Kasumi-1 (cell line): Measurements from ENCODE around the gene OR6T1.

Source experiments
- DNase-seq, 2 experiments: peaks; one replicate each; lab custom pipeline; 2025; lab: John Stamatoyannopoulos, UW

OR6T1 gene, protein sequence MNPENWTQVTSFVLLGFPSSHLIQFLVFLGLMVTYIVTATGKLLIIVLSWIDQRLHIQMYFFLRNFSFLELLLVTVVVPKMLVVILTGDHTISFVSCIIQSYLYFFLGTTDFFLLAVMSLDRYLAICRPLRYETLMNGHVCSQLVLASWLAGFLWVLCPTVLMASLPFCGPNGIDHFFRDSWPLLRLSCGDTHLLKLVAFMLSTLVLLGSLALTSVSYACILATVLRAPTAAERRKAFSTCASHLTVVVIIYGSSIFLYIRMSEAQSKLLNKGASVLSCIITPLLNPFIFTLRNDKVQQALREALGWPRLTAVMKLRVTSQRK

DNA sequence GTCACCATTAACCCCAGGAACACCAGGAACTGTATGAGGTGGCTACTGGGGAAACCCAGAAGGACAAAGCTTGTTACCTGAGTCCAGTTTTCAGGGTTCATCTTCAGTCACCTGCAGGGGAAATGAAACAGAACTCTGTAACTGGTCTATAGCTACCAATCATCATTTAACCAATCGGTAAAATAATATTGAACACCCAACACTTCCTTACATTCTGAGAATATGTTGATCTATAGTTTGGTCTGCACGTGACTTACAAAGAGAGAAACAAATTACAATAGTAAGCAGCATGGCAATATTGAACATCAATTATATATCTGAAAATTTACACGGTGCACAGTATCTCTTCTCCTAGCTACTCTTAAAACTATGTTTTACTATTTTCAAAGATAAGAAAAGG is at the start of gene OR6T1:
Gene OR6T1 (minus strand): TSS at position 101 of the 400 bp plus-strand sequence. CDS start 0 bp downstream, at position 101.
- no peak for DNase-seq

DNA sequence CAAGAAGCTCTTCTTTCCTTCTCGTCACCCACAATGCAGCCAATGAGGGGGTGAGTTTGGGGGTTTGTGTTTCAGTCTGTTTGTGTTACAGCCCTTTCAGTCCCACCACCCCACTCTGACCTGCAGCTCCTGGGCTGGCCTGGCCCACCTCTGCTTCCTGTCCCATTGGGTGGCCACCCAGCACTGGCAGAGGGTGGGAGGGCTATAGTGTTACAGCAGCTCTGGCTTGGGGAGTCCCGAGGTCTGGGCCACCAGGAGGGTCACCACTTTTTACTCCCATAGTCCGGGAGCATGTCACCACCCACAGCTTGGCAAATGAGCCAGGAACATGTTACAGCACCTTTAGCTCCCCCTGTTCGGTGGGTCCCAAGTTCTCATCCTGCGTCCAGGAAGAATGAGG is 35.7 kb upstream of the OR6T1 start:
- no peak for DNase-seq

DNA sequence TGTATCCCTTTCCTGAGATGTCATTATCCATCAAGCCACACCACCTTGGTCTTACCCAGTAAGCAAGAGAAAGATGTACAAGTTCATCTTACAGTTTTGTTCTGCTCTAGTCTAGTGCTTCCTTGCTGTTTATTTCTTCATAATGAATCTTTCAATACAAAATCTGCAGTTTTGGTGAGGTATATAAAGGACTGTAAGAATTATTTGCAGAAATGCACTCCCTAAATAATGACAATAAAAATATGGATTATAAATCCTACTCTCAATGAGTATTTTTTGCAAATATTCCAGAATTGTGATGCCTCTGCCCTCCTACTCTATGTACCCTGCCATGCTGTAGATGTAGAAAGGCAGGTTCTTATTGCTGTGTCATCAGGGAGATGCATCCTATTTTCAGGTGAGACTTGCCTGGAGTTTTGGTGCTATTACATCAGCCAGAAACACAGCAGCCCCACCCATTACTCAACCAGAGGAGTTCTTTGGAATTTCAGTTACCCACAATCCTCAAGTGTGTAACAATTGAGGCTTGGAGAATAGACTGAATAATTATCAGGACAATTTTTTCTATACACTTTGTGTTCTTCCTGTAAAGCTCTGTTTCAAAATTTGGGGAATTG is 34.2 kb upstream of the OR6T1 start, which contains the start of gene OR10S1:
Gene OR10S1 (minus strand): TSS at position 51 of the 617 bp plus-strand sequence. CDS start 117 bp downstream, outside the sequence.
- DNase-seq: no peak

DNA sequence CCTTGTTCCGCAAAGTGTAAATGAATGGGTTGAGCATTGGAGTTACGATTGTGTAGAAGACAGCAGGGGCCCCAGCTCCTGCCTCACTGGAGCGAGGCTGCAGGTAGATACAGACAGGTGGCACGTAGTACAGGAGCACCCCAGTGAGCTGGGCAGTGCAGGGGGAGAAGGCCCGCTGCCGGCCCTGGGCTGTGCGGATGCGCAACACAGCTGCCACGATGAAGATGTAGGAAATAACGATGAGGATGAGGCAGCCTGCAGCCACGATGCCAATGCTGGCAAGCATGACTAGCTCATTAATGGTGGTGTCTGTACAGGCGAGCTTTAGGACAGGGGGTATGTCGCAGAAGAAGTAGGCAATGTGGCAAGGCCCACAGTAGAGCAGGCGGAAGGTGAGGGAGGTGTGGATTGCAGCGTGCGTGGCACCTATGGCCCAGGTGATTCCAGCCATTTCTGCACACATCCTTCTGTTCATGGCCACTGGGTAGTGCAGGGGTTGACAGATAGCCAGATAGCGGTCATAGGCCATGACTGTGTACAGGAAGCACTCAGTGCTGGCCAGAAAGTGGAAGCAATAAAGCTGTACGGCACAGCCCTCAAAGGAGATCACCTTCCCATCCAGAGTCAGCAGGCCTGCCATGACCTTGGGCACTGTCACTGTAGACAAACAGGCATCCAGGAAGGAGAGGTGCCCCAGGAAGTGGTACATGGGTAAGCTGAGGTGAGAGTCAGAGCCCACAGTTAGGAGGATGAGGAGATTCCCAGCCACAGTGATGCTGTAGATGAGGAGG is 33.3 kb upstream of the OR6T1 start:
- DNase-seq: no peak

DNA sequence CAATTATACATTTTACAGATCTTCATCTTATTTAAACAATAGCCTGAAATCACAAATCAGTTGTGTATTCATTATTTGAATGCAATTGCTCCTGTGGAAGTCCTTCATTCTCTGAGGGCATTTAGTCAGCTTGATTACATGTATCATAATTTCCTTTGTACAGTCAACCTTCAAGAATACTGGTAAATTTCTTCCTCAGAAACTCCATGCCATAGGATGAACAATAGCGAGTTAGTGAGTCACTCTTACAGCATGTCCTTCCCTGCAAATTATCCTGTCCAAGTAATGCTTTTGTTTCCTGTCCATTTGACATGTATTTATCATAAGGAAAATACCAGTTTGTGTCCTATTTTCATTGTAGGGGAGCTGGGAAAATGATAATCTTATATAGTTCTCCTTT is 30.2 kb upstream of the OR6T1 start:
- DNase-seq: no peak

DNA sequence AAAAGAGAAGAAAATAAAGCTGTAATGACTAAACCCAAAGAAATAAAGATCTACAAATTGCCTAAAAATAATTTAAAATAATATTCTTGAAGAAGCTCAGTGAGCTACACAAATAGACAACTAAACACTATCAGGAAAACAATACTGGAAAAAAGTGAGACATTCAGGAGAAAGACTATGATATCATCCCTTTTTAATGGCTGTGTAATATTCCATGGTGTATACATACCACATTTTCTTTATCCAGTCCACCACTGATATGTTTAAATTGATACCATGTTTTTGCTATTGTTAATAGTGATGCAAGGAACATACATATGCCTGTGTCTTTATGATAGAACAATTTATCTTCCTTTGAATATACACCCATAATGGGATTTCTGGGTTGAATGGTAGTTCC is 13.1 kb upstream of the OR6T1 start:
- DNase-seq: no peak

DNA sequence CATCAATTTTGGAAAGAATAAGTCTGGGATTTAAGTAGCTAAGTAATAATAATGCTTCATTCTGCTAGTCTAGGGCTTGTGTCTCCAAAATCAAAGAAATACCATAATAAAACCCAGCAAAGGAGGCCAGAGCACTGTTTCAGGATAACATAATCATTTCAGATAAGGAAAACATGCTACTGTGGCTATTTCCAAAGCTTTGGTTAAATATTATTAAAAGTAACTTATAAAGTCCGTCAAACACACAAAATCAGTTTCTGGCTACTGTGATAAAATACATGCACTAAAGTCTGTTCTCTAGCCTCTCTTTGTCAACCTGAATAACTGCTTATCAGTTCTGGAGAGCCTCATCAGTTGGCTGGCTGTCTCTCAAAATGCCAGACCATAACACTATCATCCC is 1.5 kb upstream of the OR6T1 start:
- DNase-seq: no peak

DNA sequence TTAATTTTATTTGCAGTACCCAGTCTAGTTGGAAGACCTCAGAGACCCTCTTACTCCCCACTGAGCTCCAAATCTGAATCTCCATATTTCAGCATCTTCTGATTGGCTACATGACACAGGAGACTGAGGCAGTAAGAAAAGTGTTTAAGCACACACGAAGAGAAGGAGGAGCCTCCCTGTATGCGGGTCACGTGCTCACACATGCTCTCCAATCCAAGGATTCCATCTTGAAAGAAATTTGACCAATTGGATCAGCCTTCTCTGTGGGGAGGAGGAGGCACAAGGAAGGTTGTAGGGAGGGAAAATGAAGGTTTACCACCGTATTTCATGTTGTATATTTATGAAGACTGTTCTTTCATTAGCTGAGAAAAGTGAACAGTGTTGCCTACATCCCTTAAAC is 1.2 kb downstream of the OR6T1 start:
- no peak for DNase-seq

DNA sequence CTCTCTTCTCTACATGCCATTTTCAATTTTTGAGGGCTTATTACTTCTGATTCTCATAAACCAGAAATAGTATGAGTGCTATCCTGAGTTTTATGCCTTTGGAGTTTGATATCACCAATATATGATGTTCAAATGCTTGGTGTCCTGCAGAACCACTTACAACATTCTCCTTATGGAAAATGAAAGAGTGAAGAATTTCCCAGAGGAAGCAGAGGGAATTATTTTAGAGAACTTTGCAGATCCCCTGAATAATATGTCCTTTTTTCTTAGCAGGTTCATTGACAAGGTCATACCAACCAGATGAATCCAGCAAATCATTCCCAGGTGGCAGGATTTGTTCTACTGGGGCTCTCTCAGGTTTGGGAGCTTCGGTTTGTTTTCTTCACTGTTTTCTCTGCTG is 4.3 kb downstream of the OR6T1 start, which contains the start of gene OR4D5:
Gene OR4D5 (plus strand): TSS at position 301 of the 400 bp plus-strand sequence. CDS start 0 bp downstream, at position 301.
- no peak for DNase-seq

DNA sequence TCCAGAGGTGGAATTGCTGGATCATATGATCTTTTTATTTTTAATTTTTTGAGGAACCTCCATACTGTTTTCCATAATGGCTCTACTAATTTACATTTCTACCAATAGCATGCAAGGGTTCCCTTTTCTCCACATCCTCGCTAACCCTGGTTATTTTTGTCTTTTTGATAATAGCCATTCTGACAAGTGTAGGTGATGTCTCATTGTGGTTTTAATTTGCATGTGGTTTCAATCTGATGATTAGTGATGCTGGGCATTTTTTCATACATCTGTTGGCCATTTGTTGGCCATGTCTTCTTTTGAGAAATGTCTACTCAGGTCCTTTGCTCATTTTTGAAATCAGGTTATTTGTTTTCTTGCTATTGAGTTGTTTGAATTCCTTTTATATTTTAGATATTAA is 19.6 kb downstream of the OR6T1 start:
- DNase-seq: no peak

DNA sequence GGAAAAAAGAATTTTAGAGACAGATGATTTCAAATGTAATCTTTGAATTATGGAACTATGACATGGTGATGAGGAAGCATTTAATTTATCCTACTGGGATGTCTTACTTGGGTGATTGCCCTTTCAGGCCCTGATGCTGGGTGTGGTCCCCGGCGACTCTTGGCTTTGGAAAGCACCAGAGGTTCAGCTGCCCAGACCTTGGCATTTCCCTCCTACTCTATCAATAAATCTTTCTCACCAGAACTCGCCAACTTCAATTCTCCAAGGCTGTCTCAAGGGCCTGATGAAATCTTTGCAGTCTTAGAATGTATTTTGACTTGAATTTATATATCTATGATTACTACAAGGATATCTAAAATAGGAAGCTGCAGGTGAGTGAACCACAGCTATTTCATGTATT is 22.7 kb downstream of the OR6T1 start:
- no peak for DNase-seq

DNA sequence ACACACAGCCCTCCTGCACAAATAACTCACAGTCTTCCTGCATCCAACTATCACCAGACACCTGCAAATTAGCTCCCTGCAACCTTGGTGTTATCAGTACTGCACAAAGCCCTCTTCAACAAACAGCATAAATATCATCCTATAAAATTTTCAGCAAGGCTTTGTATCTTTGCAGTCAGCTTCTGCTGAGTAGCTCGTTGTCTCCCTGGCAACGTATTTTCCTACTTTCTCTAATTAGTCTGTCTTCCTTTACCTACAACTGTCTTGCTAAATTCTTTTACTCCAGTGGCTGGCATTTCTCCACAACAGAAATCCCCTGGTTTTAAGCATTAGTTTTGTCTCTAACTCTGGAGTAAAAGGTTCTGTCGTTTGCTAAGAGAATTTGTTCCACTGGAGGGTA is 37.8 kb downstream of the OR6T1 start:
- no peak for DNase-seq

DNA sequence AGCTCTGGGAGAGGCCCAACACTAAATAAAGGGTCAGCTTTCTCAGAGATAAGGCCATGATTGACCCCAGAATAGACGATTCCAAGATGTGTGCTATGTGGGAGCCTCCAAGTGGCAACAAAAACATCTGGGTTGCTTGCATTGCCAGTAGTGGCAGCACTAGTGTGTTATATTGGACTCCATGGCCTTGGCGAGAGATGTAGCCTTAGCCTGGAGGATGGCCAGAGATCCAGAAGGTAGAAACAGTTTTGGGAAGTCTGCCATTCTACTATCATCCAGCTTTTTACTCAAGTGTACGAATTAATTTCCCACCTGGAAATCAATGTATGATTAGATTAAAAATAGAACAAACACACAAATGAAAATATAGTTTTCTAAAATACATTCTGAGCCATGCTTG is 38.7 kb downstream of the OR6T1 start:
- no peak for DNase-seq

DNA sequence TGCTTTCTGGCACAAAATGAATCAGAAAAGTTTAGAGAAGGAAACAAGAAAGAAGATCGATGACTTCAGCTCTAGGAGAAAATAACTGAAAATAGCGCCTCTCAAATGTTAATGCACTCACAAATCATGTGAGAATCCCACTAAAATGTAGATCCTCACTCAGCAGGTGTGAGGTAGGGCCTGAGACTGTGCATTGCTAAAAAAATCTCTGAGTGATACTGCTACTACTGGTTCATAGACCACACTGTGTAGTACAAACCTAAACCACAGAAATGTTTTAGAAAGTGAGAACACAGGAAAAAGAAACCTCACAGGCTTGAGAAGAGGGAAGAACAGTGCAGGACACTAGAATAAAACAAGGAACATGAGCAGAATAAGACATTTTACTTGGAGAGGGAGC is 39.7 kb downstream of the OR6T1 start:
- no peak for DNase-seq

DNA sequence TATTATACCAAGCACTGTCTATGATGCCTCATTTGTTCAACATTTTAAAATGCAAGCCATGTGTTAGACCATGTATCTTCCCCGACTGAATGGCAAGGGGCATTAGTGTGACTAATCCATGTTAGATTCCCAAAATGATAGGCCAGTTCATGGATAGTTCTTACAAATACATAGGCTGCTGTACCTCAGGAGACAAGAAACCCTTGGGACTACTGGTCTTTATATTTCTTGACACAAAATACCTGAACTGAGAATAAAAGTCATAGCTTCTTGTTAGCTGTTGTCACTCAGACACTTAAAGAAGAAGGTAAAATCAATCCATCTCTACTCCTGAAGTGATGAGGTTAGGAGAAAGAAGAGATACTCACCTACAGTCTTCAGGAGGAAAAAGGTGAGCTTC is 41.8 kb downstream of the OR6T1 start, which contains the start of gene OR8D4:
Gene OR8D4 (plus strand): TSS at position 301 of the 400 bp plus-strand sequence. CDS start 4,265 bp downstream, outside the sequence.
- no peak for DNase-seq

DNA sequence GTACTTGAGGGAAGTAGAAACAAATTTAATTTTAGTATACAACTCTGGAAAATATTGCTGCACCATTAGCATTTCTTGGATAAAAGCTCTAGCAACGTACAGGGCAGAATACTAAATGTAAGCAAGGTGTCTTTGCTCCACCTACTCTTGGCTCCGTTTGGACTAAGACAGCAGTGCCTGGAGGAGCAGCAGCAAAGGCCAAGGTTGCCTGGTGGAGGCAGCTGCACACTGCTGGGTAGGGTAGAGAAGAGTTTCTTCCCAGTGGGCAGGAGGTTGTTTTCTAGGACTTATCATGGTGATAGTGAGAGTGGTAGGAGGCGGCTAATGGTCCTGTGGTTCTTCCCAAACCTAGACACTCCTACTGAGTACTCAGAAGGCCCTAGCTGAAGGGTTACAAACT is 43.8 kb downstream of the OR6T1 start:
- no peak for DNase-seq
